Tibial nerve (tissue), 4 donors: Measurements from ENCODE around the gene CNPPD1.

Experiments
- EP300 ChIP-seq, 2 donors: sonication (generic); formaldehyde crosslinking; IDR thresholded peaks; one replicate each; pipeline ENCODE4 v1.6.1; 2017; ENCODE audit warnings: antibody characterized with exemption in 2 of 2, mild to moderate bottlenecking in 1 of 2
- POLR2A ChIP-seq, 2 donors: fragments of 450-650 bp; IDR thresholded peaks; one replicate each; pipeline ENCODE4 v1.6.1; 2017; ENCODE audit warnings: antibody characterized with exemption in 2 of 2, mild to moderate bottlenecking in 2 of 2, moderate library complexity in 2 of 2
- TF ChIP-seq, protein P1 (sequence below), 5 experiments: fragments of 200-600 bp in 3 of 5; fragments of 450-650 bp in 2 of 5; sonication (generic) in 3 of 5; IDR thresholded peaks; one replicate each; pipeline ENCODE4 v1.5.1; 2016 to 2019; ENCODE audit warnings: antibody characterized with exemption in 5 of 5, mild to moderate bottlenecking in 3 of 5, moderate library complexity in 2 of 5

- TF ChIP-seq POLR2A (IDR thresholded peaks at IDR 0.05) = no peak
- TF ChIP-seq, protein P1, sequence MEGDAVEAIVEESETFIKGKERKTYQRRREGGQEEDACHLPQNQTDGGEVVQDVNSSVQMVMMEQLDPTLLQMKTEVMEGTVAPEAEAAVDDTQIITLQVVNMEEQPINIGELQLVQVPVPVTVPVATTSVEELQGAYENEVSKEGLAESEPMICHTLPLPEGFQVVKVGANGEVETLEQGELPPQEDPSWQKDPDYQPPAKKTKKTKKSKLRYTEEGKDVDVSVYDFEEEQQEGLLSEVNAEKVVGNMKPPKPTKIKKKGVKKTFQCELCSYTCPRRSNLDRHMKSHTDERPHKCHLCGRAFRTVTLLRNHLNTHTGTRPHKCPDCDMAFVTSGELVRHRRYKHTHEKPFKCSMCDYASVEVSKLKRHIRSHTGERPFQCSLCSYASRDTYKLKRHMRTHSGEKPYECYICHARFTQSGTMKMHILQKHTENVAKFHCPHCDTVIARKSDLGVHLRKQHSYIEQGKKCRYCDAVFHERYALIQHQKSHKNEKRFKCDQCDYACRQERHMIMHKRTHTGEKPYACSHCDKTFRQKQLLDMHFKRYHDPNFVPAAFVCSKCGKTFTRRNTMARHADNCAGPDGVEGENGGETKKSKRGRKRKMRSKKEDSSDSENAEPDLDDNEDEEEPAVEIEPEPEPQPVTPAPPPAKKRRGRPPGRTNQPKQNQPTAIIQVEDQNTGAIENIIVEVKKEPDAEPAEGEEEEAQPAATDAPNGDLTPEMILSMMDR (IDR thresholded peaks at IDR 0.05) = no peak
- TF ChIP-seq EP300 (IDR thresholded peaks at IDR 0.05) = no peak
These were observed 50.8 kb downstream of the CNPPD1 start for GRCh38 chr2:219125886-219126270.
